Activated CD8-positive, alpha-beta memory T cell treated with anti-CD3 and anti-CD28 coated beads, Interleukin-2, amount 50 U/mL, for 48 hours (primary cell): ENCODE measurements around the gene CXCR3.
"Not testable (repeated sequence)": the region's sequence is repeated elsewhere in the genome, so short reads cannot be mapped to it uniquely, and the experiment has no call there.

Source experiments
- DNase-seq: peaks from one replicate; pipeline ENCODE4 v3.0.0-alpha.2; 2020

Gene CXCR3

GRCh38 chrX:71636438-71637252 lies 18.3 kb upstream of the CXCR3 start:
- DNase-seq, result no peak

GRCh38 chrX:71634366-71634765 lies 16.1 kb upstream of the CXCR3 start:
- no peak for DNase-seq

GRCh38 chrX:71632923-71633657 lies 14.8 kb upstream of the CXCR3 start:
- DNase-seq, result no peak

GRCh38 chrX:71629467-71629866 lies 11.2 kb upstream of the CXCR3 start:
- DNase-seq, result no peak

GRCh38 chrX:71627588-71628404 lies 9.5 kb upstream of the CXCR3 start:
- DNase-seq, result no peak

GRCh38 chrX:71626576-71626975 lies 8.3 kb upstream of the CXCR3 start:
- no peak for DNase-seq

- DNase-seq, result no peak
Observed at GRCh38 chrX:71625471-71625870, 7.2 kb upstream of the CXCR3 start.

- DNase-seq, result peak; percentile 53
Observed at GRCh38 chrX:71623714-71624113, 5.4 kb upstream of the CXCR3 start.

- DNase-seq, result peak; percentile 72
Observed at GRCh38 chrX:71622576-71623450, 4.5 kb upstream of the CXCR3 start.

GRCh38 chrX:71622032-71622575 lies 3.8 kb upstream of the CXCR3 start:
- DNase-seq, result peak; percentile 52

- no peak for DNase-seq
Observed at GRCh38 chrX:71621603-71622002, 3.3 kb upstream of the CXCR3 start.

GRCh38 chrX:71619986-71620385 lies 1.7 kb upstream of the CXCR3 start:
- DNase-seq, result no peak

- DNase-seq, result peak; percentile 67
Observed at GRCh38 chrX:71619193-71619592, 882 bp upstream of the CXCR3 start.

- peak; percentile 54 for DNase-seq
Observed at GRCh38 chrX:71618787-71619186, 476 bp upstream of the CXCR3 start.

- DNase-seq, result peak; percentile 54
Observed at GRCh38 chrX:71617742-71618141, 569 bp downstream of the CXCR3 start.

- DNase-seq, result peak; percentile 63
Observed at GRCh38 chrX:71616672-71617529, 1.4 kb downstream of the CXCR3 start.

GRCh38 chrX:71615954-71616353 lies 2.4 kb downstream of the CXCR3 start:
- DNase-seq, result peak; percentile 65

GRCh38 chrX:71615056-71615455 lies 3.3 kb downstream of the CXCR3 start:
- no peak for DNase-seq

GRCh38 chrX:71612256-71612655 lies 6.1 kb downstream of the CXCR3 start:
- no peak for DNase-seq

- DNase-seq, result not testable (repeated sequence)
Observed at GRCh38 chrX:71611736-71612135, 6.6 kb downstream of the CXCR3 start.
